GM12874 (cell line): ENCODE data around the gene KIAA1328.

ENCODE experiments used
- CTCF ChIP-seq: IDR thresholded peaks from 2 replicates; pipeline ENCODE4 v1.5.1; 2011; ENCODE audit warnings: low read depth, mild to moderate bottlenecking, control low read depth, low read length, moderate library complexity; ENCODE audit not compliant: insufficient read depth

KIAA1328 gene

GRCh38 chr18:37242091-37242490 is 413.2 kb downstream of the KIAA1328 start:
- TF ChIP-seq CTCF, result no peak

GRCh38 chr18:37242826-37243560 is 414.1 kb downstream of the KIAA1328 start:
- no peak for TF ChIP-seq CTCF

GRCh38 chr18:37243741-37244140 is 414.8 kb downstream of the KIAA1328 start:
- TF ChIP-seq CTCF, result no peak

GRCh38 chr18:37244618-37245017 is 415.7 kb downstream of the KIAA1328 start:
- no peak for TF ChIP-seq CTCF

GRCh38 chr18:37246779-37247340 is 417.9 kb downstream of the KIAA1328 start:
- no peak for TF ChIP-seq CTCF

GRCh38 chr18:37247497-37248161 is 418.7 kb downstream of the KIAA1328 start:
- no peak for TF ChIP-seq CTCF

- no peak for TF ChIP-seq CTCF
Observed at GRCh38 chr18:37248281-37248680, 419.4 kb downstream of the KIAA1328 start.
